SH-SY5Y (cell line): ENCODE results near the gene SLC24A1.

Source experiments
- GATA2 ChIP-seq: IDR thresholded peaks from 2 replicates; pipeline ENCODE4 v1.6.1; 2011; ENCODE audit warnings: mild to moderate bottlenecking, low read depth, low read length
- GATA3 ChIP-seq: IDR thresholded peaks from 2 replicates; pipeline ENCODE4 v1.6.1; 2011; ENCODE audit warnings: low read depth, mild to moderate bottlenecking, low read length, moderate library complexity

DNA sequence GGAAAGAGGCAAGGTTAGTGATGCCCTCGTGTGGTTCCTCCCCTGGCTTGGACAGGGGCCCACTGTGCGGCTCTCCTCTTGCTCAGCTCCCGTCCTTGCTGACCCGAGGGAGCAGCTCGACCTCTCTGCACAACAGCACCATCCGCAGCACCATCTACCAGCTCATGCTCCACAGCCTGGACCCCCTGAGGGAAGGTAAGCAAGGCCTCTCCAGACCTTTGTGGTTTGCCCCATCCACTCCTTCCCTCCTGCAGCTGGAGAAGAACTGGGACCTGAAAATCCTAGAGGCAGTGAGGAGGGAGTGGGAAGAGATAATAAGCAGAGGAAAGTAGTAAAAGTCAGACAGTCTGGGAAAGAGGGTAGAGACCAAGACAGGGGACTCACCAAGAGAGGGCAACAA lies 17.8 kb downstream of the SLC24A1 start:
- TF ChIP-seq GATA3 = no peak
- no peak for TF ChIP-seq GATA2
